Mesothelial cell of epicardium (in vitro differentiated cells): Measurements from ENCODE around the gene ASB1. TPM values are rescaled to one million over a fixed set of nuclear protein-coding genes. Genes with fewer than 3 reads are reported as not detected.

Experiments used
- DNase-seq, 2 experiments: peaks; one replicate each; pipeline ENCODE4 v3.0.0; 2021; ENCODE audit warnings: low spot score in 2 of 2; ENCODE audit not compliant: unreplicated experiment in 2 of 2
- H3K27ac Mint-ChIP-seq: 2 replicates; pipeline ENCODE4 v1.8.0; 2021; ENCODE audit warnings: mixed read lengths
- H3K27me3 Mint-ChIP-seq: 2 replicates; pipeline ENCODE4 v1.8.0; 2021; ENCODE audit warnings: low read depth, mixed read lengths
- H3K36me3 Mint-ChIP-seq: 2 replicates; pipeline ENCODE4 v1.8.0; 2021; ENCODE audit warnings: mixed read lengths
- H3K4me1 Mint-ChIP-seq: 2 replicates; pipeline ENCODE4 v1.8.0; 2021; ENCODE audit warnings: mixed read lengths
- H3K4me3 Mint-ChIP-seq: 2 replicates; pipeline ENCODE4 v1.8.0; 2021; ENCODE audit warnings: mild to moderate bottlenecking, moderate library complexity, mixed read lengths
- H3K9me3 Mint-ChIP-seq: 2 replicates; pipeline ENCODE4 v1.8.0; 2021; ENCODE audit warnings: mixed read lengths
- total RNA-seq: library from RNA; stranded (reverse); gene quantifications from 3 replicates; pipeline ENCODE4 v1.2.1, GENCODE V29; 2021
- TF ChIP-seq, protein P1 (sequence below): fragments of 200-600 bp; sonication (generic); IDR thresholded peaks from one replicate; pipeline ENCODE4 v1.5.0; 2021; ENCODE audit warnings: antibody characterized with exemption; ENCODE audit not compliant: unreplicated experiment

Gene ASB1
- total RNA-seq, 1 donor from 2014 or later: 33.2 TPM

GRCh38 chr2:238486123-238486848 is 59.6 kb downstream of the ASB1 start:
- no peaks in the 10 kb centered on the region for H3K9me3 Mint-ChIP-seq

GRCh38 chr2:238487134-238487533 is 60.4 kb downstream of the ASB1 start:
- TF ChIP-seq, protein P1, sequence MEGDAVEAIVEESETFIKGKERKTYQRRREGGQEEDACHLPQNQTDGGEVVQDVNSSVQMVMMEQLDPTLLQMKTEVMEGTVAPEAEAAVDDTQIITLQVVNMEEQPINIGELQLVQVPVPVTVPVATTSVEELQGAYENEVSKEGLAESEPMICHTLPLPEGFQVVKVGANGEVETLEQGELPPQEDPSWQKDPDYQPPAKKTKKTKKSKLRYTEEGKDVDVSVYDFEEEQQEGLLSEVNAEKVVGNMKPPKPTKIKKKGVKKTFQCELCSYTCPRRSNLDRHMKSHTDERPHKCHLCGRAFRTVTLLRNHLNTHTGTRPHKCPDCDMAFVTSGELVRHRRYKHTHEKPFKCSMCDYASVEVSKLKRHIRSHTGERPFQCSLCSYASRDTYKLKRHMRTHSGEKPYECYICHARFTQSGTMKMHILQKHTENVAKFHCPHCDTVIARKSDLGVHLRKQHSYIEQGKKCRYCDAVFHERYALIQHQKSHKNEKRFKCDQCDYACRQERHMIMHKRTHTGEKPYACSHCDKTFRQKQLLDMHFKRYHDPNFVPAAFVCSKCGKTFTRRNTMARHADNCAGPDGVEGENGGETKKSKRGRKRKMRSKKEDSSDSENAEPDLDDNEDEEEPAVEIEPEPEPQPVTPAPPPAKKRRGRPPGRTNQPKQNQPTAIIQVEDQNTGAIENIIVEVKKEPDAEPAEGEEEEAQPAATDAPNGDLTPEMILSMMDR: no peak
- H3K27ac Mint-ChIP-seq: no peak overlapping the region
- peak in 1 of 2 experiments; percentile 25 for DNase-seq
- no peaks in the 10 kb centered on the region for H3K36me3 Mint-ChIP-seq
- H3K27me3 Mint-ChIP-seq: peaks cover 2% of the 10 kb centered on the region
- H3K4me1 Mint-ChIP-seq: no peaks in the 10 kb centered on the region
- no peaks in the 10 kb centered on the region for H3K9me3 Mint-ChIP-seq
- H3K4me3 Mint-ChIP-seq: no peak overlapping the region

More at GRCh38 chr2:238486123-238486848, 59.6 kb downstream of the ASB1 start:
- Mint-ChIP-seq H3K36me3 (no peaks in the 10 kb centered on the region), H3K4me3 (no peak overlapping the region), H3K27ac (no peak overlapping the region), H3K4me1 (no peaks in the 10 kb centered on the region), H3K27me3 (peaks cover 2% of the 10 kb centered on the region)
- TF ChIP-seq, protein P1: no peak
- peak in 1 of 2 experiments; percentile 16 for DNase-seq

DNA sequence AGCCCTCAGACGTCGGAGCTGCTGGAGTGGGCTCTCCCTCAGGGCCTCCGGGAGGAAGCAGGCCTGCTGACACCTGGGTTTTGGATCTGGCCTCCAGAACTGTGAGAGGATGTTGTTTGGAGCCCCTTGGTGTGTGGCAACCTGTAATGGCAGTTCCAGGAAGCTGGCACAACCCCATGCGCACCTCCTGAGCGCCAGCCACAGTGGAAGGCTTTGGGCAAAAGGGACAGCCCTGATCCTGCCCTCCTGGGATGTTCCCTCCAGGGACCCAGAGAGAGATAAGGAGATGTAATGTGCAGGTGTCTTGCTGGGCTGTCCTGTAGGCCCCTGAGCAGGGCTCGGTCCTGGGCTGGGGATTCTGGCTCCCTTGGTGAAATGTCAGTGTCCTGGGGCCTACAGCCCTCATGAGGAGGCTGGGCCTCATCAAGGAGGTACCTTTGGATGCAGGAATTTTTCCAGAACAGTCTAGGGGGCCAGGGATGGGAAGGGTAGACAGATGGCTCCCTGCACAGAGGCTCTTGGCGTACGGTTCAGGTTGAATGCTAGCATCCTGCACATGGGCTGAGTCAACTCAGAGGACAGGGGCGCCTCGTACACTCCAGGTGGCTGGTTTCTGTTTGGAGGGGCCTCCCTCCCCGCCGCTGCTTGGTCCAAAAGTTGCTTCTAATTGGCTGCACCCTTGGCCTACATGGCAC is 61.1 kb downstream of the ASB1 start:
- Mint-ChIP-seq H3K27ac (no peak overlapping the region), H3K27me3 (peaks cover 2% of the 10 kb centered on the region), H3K36me3 (no peaks in the 10 kb centered on the region), H3K4me1 (peaks cover 1% of the 10 kb centered on the region), H3K4me3 (no peak overlapping the region), H3K9me3 (no peaks in the 10 kb centered on the region)
- TF ChIP-seq, protein P1: no peak
- peak in 1 of 2 experiments; percentile 21 for DNase-seq

- peak in 1 of 2 experiments; percentile 22 for DNase-seq
- H3K9me3 Mint-ChIP-seq: no peaks in the 10 kb centered on the region
- TF ChIP-seq, protein P1: no peak
- H3K4me1 Mint-ChIP-seq: peaks cover 1% of the 10 kb centered on the region
- H3K27me3 Mint-ChIP-seq: peaks cover 2% of the 10 kb centered on the region
- H3K4me3 Mint-ChIP-seq: no peak overlapping the region
- no peaks in the 10 kb centered on the region for H3K36me3 Mint-ChIP-seq
- no peak overlapping the region for H3K27ac Mint-ChIP-seq
Measured at GRCh38 chr2:238488347-238488826, 61.7 kb downstream of the ASB1 start.

DNA sequence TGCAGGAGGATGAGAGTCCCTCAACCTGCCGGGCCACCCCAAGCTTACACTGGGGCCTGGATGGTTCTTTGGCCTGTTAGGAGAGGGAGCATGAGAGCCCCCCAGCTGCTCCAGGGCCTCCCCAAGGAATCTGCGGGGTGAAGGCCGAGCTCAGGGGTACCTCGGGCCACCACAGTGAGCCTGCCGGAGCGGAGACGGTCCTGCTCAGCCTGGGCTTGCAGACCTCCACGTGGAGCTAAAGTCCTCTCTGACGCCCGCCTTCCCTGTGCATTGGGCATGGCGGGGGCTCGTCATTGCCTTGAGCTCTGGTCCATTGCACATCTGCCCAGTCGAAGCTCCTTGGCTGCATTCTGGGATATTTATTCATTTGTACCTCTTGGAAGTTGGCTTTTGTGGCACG is 62.7 kb downstream of the ASB1 start:
- H3K36me3 Mint-ChIP-seq: no peaks in the 10 kb centered on the region
- H3K27ac Mint-ChIP-seq: no peak overlapping the region
- H3K4me3 Mint-ChIP-seq: no peak overlapping the region
- DNase-seq: peak in 1 of 2 experiments; percentile 26
- TF ChIP-seq, protein P1: no peak
- H3K4me1 Mint-ChIP-seq: peaks cover 1% of the 10 kb centered on the region
- no peaks in the 10 kb centered on the region for H3K9me3 Mint-ChIP-seq
- peaks cover 2% of the 10 kb centered on the region for H3K27me3 Mint-ChIP-seq
